GM23338 (cell line): ENCODE measurements around the gene C1orf141.

Experiments
- CREB1 ChIP-seq: fragments of 250-450 bp; sonication (Bioruptor Pico); IDR thresholded peaks from 2 replicates; pipeline ENCODE4 v1.5.0; 2020; ENCODE audit warnings: low read depth, mild to moderate bottlenecking, moderate library complexity
- CTCF ChIP-seq, 2 experiments: fragments of 200-600 bp in 1 of 2; sonication (generic) in 1 of 2; conservative IDR thresholded peaks; 2 replicates each; pipeline versions ENCODE4 v1.5.1 to v1.6.1; 2016 to 2017; ENCODE audit warnings: antibody characterized with exemption in 2 of 2, low read depth in 2 of 2, mild to moderate bottlenecking in 2 of 2, moderate library complexity in 1 of 2
- EZH2 ChIP-seq: fragments of 200-600 bp; sonication (generic); IDR thresholded peaks from one replicate; pipeline ENCODE4 v1.8.0; 2017; ENCODE audit warnings: antibody characterized with exemption, mild to moderate bottlenecking, low read depth; ENCODE audit not compliant: unreplicated experiment
- EZH2phosphoT487 ChIP-seq: fragments of 200-600 bp; sonication (generic); IDR thresholded peaks from one replicate; pipeline ENCODE4 v1.8.1; 2018; ENCODE audit warnings: antibody characterized with exemption; ENCODE audit not compliant: unreplicated experiment
- JUNB ChIP-seq: IDR thresholded peaks from one replicate; pipeline ENCODE4 v1.6.1; 2016; ENCODE audit warnings: antibody characterized with exemption; ENCODE audit not compliant: unreplicated experiment
- POLR2AphosphoS5 ChIP-seq: IDR thresholded peaks from 2 replicates; pipeline ENCODE4 v1.6.1; 2016; ENCODE audit warnings: antibody characterized with exemption, low read depth
- STAT1 ChIP-seq: IDR thresholded peaks from one replicate; pipeline ENCODE4 v1.6.1; 2016; ENCODE audit warnings: antibody characterized with exemption; ENCODE audit not compliant: unreplicated experiment
- ZNF331 ChIP-seq: fragments of 250-450 bp; sonication (Bioruptor Pico); IDR thresholded peaks from 2 replicates; pipeline ENCODE4 v1.5.0; 2020; ENCODE audit warnings: low read depth, mild to moderate bottlenecking, moderate library complexity
- ZNF462 ChIP-seq: fragments of 250-450 bp; sonication (Bioruptor Pico); IDR thresholded peaks from 2 replicates; pipeline ENCODE4 v1.5.0; 2020; ENCODE audit warnings: mild to moderate bottlenecking, moderate library complexity
- TF ChIP-seq, protein P1 (sequence below): IDR thresholded peaks from one replicate; pipeline ENCODE4 v1.6.1; 2018; ENCODE audit warnings: antibody characterized with exemption; ENCODE audit not compliant: unreplicated experiment
- TF ChIP-seq, protein P2 (sequence below): IDR thresholded peaks from 2 replicates; pipeline ENCODE4 v1.6.1; 2016; ENCODE audit warnings: antibody characterized with exemption

DNA sequence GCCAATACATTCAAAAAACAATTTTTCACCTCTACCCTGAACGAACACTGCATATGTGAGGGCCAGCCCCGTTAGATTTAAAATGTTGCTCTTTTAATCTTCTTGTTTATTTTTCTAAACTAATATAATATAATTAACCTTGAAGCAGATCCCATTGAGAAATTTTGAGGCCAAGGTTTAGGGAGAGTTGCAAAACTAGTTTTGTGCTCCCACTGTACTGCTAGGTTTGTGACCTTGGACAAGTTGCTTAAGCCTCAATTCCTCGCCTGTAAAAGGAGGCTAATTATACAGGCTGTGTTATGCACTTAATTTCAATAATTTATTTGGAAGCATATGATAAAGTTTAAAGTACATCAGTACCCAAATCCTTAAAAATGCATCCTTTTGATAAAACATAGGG lies 35.2 kb upstream of the C1orf141 start:
- TF ChIP-seq CTCF (conservative IDR thresholded peaks at IDR 0.05; ENCODE audit: low read depth in 2 of 2): no peak
- TF ChIP-seq EZH2: no peak
- TF ChIP-seq POLR2AphosphoS5: no peak
- no peak for TF ChIP-seq JUNB
- TF ChIP-seq, protein P1, sequence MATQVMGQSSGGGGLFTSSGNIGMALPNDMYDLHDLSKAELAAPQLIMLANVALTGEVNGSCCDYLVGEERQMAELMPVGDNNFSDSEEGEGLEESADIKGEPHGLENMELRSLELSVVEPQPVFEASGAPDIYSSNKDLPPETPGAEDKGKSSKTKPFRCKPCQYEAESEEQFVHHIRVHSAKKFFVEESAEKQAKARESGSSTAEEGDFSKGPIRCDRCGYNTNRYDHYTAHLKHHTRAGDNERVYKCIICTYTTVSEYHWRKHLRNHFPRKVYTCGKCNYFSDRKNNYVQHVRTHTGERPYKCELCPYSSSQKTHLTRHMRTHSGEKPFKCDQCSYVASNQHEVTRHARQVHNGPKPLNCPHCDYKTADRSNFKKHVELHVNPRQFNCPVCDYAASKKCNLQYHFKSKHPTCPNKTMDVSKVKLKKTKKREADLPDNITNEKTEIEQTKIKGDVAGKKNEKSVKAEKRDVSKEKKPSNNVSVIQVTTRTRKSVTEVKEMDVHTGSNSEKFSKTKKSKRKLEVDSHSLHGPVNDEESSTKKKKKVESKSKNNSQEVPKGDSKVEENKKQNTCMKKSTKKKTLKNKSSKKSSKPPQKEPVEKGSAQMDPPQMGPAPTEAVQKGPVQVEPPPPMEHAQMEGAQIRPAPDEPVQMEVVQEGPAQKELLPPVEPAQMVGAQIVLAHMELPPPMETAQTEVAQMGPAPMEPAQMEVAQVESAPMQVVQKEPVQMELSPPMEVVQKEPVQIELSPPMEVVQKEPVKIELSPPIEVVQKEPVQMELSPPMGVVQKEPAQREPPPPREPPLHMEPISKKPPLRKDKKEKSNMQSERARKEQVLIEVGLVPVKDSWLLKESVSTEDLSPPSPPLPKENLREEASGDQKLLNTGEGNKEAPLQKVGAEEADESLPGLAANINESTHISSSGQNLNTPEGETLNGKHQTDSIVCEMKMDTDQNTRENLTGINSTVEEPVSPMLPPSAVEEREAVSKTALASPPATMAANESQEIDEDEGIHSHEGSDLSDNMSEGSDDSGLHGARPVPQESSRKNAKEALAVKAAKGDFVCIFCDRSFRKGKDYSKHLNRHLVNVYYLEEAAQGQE: no peak
- TF ChIP-seq CREB1 (CRISPR knock-in tag): no peak
- no peak for TF ChIP-seq EZH2phosphoT487
- TF ChIP-seq, protein P2, sequence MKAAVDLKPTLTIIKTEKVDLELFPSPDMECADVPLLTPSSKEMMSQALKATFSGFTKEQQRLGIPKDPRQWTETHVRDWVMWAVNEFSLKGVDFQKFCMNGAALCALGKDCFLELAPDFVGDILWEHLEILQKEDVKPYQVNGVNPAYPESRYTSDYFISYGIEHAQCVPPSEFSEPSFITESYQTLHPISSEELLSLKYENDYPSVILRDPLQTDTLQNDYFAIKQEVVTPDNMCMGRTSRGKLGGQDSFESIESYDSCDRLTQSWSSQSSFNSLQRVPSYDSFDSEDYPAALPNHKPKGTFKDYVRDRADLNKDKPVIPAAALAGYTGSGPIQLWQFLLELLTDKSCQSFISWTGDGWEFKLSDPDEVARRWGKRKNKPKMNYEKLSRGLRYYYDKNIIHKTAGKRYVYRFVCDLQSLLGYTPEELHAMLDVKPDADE: no peak
- no peak for TF ChIP-seq STAT1
- TF ChIP-seq ZNF462 (CRISPR knock-in tag): no peak
- no peak for TF ChIP-seq ZNF331 (CRISPR knock-in tag)
